Activated CD8-positive, alpha-beta memory T cell treated with anti-CD3 and anti-CD28 coated beads, Interleukin-2, amount 10 ng/mL, durations not matched to agents 7 days and 5 days (primary cell): ENCODE results near the gene WNT3. TPM values are rescaled to one million over a fixed set of nuclear protein-coding genes. Genes with fewer than 3 reads are reported as not detected.

Experiments used
- ATAC-seq: fragments of 150-1000 bp; cut with Tn5 transposase; one replicate; pipeline ENCODE4 v1.10.0; 2021; ENCODE audit warnings: moderate library complexity
- CTCF ChIA-PET: fragments of 350-600 bp; sonication (Branson Sonifier 250); formaldehyde crosslinking; loops from one replicate; lab custom pipeline; 2021; ENCODE audit warnings: antibody characterized with exemption; lab: Charles Lee
- DNase-seq: peaks from one replicate; pipeline ENCODE4 v3.0.0-alpha.2; 2020
- H3K27ac Mint-ChIP-seq: one replicate; pipeline ENCODE4 v1.8.0; 2021; ENCODE audit warnings: mild to moderate bottlenecking, mixed read lengths
- H3K27me3 Mint-ChIP-seq: one replicate; pipeline ENCODE4 v1.8.0; 2021; ENCODE audit warnings: mixed read lengths
- H3K36me3 Mint-ChIP-seq: one replicate; pipeline ENCODE4 v1.8.0; 2021; ENCODE audit warnings: mild to moderate bottlenecking, mixed read lengths
- H3K4me1 Mint-ChIP-seq: one replicate; pipeline ENCODE4 v1.8.0; 2021; ENCODE audit warnings: mixed read lengths
- H3K4me3 Mint-ChIP-seq: one replicate; pipeline ENCODE4 v1.8.0; 2021; ENCODE audit warnings: mild to moderate bottlenecking, moderate library complexity, mixed read lengths
- H3K9me3 Mint-ChIP-seq: one replicate; pipeline ENCODE4 v1.8.0; 2022; ENCODE audit warnings: low read depth, mixed read lengths
- total RNA-seq, 2 experiments: library from RNA; stranded (reverse); gene quantifications; one replicate each; pipeline ENCODE4 v1.2.3, GENCODE V29; 2021

The WNT3 gene
- total RNA-seq, 2 experiments from 2014 or later: not detected

GRCh38 chr17:46817151-46817900, 1.2 kb downstream of the WNT3 start:
- H3K27me3 Mint-ChIP-seq: peaks cover 92% of the 10 kb centered on the region
- CTCF ChIA-PET: no interaction called here
- H3K4me3 Mint-ChIP-seq: no peak overlapping the region
- no peak overlapping the region for H3K27ac Mint-ChIP-seq
- no peak for ATAC-seq
- H3K36me3 Mint-ChIP-seq: no peaks in the 10 kb centered on the region
- DNase-seq: no peak
- H3K9me3 Mint-ChIP-seq: no peaks in the 10 kb centered on the region
- H3K4me1 Mint-ChIP-seq: peaks cover 7% of the 10 kb centered on the region

- CTCF ChIA-PET: no interaction called here
- Mint-ChIP-seq H3K27me3 (peaks cover 77% of the 10 kb centered on the region), H3K4me3 (no peak overlapping the region)
These were observed 2.8 kb downstream of the WNT3 start for GRCh38 chr17:46815474-46816353.

GRCh38 chr17:46814446-46814845, 4.0 kb downstream of the WNT3 start:
- no peaks in the 10 kb centered on the region for H3K9me3 Mint-ChIP-seq
- H3K4me3 Mint-ChIP-seq: no peak overlapping the region

More at GRCh38 chr17:46815474-46816353, 2.8 kb downstream of the WNT3 start:
- DNase-seq: no peak
- no peaks in the 10 kb centered on the region for H3K36me3 Mint-ChIP-seq
- H3K9me3 Mint-ChIP-seq: no peaks in the 10 kb centered on the region
- no peak overlapping the region for H3K27ac Mint-ChIP-seq
- ATAC-seq: no peak
- H3K4me1 Mint-ChIP-seq: peaks cover 7% of the 10 kb centered on the region

GRCh38 chr17:46813920-46814319, 4.6 kb downstream of the WNT3 start:
- Mint-ChIP-seq H3K4me1 (peaks cover 4% of the 10 kb centered on the region), H3K27me3 (peaks cover 59% of the 10 kb centered on the region), H3K36me3 (no peaks in the 10 kb centered on the region), H3K27ac (no peak overlapping the region), H3K4me3 (no peak overlapping the region), H3K9me3 (no peaks in the 10 kb centered on the region)
- CTCF ChIA-PET: no interaction called here
- ATAC-seq (no peak), DNase-seq (no peak)

More at GRCh38 chr17:46814446-46814845, 4.0 kb downstream of the WNT3 start:
- DNase-seq (no peak), ATAC-seq (no peak)
- H3K27ac Mint-ChIP-seq: no peak overlapping the region
- CTCF ChIA-PET: no interaction called here
- H3K36me3 Mint-ChIP-seq: no peaks in the 10 kb centered on the region
- H3K27me3 Mint-ChIP-seq: peaks cover 64% of the 10 kb centered on the region
- H3K4me1 Mint-ChIP-seq: peaks cover 7% of the 10 kb centered on the region

- Mint-ChIP-seq H3K27me3 (peaks cover 50% of the 10 kb centered on the region), H3K36me3 (no peaks in the 10 kb centered on the region), H3K4me3 (no peak overlapping the region), H3K4me1 (peaks cover 2% of the 10 kb centered on the region), H3K9me3 (no peaks in the 10 kb centered on the region), H3K27ac (no peak overlapping the region)
- CTCF ChIA-PET: interaction anchor here (0.7 kb wide), 1 partner anchor 9 kb away, joined by 3 read pairs; no protein-coding TSS in a partner anchor
- DNase-seq: no peak
- ATAC-seq: no peak
These were observed 5.7 kb downstream of the WNT3 start for GRCh38 chr17:46812624-46813318.

- CTCF ChIA-PET: interaction anchor here (0.7 to 0.9 kb wide), 2 partner anchors 10 to 24 kb away, joined by 3 read pairs; no protein-coding TSS in a partner anchor
- H3K9me3 Mint-ChIP-seq: no peaks in the 10 kb centered on the region
- H3K27me3 Mint-ChIP-seq: peaks cover 43% of the 10 kb centered on the region
- DNase-seq (no peak), ATAC-seq (no peak)
- H3K27ac Mint-ChIP-seq: no peak overlapping the region
- no peaks in the 10 kb centered on the region for H3K36me3 Mint-ChIP-seq
- H3K4me3 Mint-ChIP-seq: no peak overlapping the region
- H3K4me1 Mint-ChIP-seq: no peaks in the 10 kb centered on the region
These were observed 6.4 kb downstream of the WNT3 start for GRCh38 chr17:46811978-46812583.

- Mint-ChIP-seq H3K27me3 (peaks cover 31% of the 10 kb centered on the region), H3K4me3 (no peak overlapping the region), H3K4me1 (no peaks in the 10 kb centered on the region), H3K27ac (no peak overlapping the region), H3K9me3 (no peaks in the 10 kb centered on the region), H3K36me3 (no peaks in the 10 kb centered on the region)
- ATAC-seq (no peak), DNase-seq (no peak)
- CTCF ChIA-PET: interaction anchor here (1.3 kb wide), 2 partner anchors 11 to 24 kb away, joined by 4 to 7 read pairs; no protein-coding TSS in a partner anchor
These were observed 7.7 kb downstream of the WNT3 start for GRCh38 chr17:46810837-46811236.

- Mint-ChIP-seq H3K27ac (no peak overlapping the region), H3K36me3 (no peaks in the 10 kb centered on the region), H3K27me3 (peaks cover 18% of the 10 kb centered on the region), H3K4me3 (no peak overlapping the region), H3K4me1 (no peaks in the 10 kb centered on the region), H3K9me3 (no peaks in the 10 kb centered on the region)
- CTCF ChIA-PET: interaction anchor here (0.7 kb wide), 1 partner anchor 41 kb away, joined by 3 read pairs; no protein-coding TSS in a partner anchor
- DNase-seq: no peak
- ATAC-seq: no peak
These were observed 9.4 kb downstream of the WNT3 start for GRCh38 chr17:46809110-46809571.

- Mint-ChIP-seq H3K27ac (no peak overlapping the region), H3K4me1 (no peaks in the 10 kb centered on the region), H3K9me3 (no peaks in the 10 kb centered on the region), H3K36me3 (no peaks in the 10 kb centered on the region), H3K4me3 (no peak overlapping the region), H3K27me3 (no peaks in the 10 kb centered on the region)
- no peak for DNase-seq
- ATAC-seq: no peak
- CTCF ChIA-PET: no interaction called here
These were observed 12.7 kb downstream of the WNT3 start for GRCh38 chr17:46805771-46806170.

GRCh38 chr17:46803544-46803943, 14.9 kb downstream of the WNT3 start:
- Mint-ChIP-seq H3K27ac (no peak overlapping the region), H3K4me1 (no peaks in the 10 kb centered on the region), H3K4me3 (no peak overlapping the region), H3K9me3 (no peaks in the 10 kb centered on the region), H3K36me3 (no peaks in the 10 kb centered on the region), H3K27me3 (no peaks in the 10 kb centered on the region)
- DNase-seq: no peak
- ATAC-seq: no peak
- CTCF ChIA-PET: no interaction called here

GRCh38 chr17:46802800-46803199, 15.7 kb downstream of the WNT3 start:
- CTCF ChIA-PET: no interaction called here
- Mint-ChIP-seq H3K4me1 (no peaks in the 10 kb centered on the region), H3K4me3 (no peak overlapping the region), H3K36me3 (no peaks in the 10 kb centered on the region), H3K9me3 (no peaks in the 10 kb centered on the region), H3K27ac (no peak overlapping the region), H3K27me3 (no peaks in the 10 kb centered on the region)
- ATAC-seq: no peak
- DNase-seq: no peak

- Mint-ChIP-seq H3K27me3 (peaks cover 5% of the 10 kb centered on the region), H3K36me3 (no peaks in the 10 kb centered on the region), H3K4me3 (no peak overlapping the region), H3K27ac (no peak overlapping the region), H3K4me1 (no peaks in the 10 kb centered on the region), H3K9me3 (no peaks in the 10 kb centered on the region)
- CTCF ChIA-PET: no interaction called here
- DNase-seq (no peak), ATAC-seq (no peak)
These were observed 17.9 kb downstream of the WNT3 start for GRCh38 chr17:46800573-46800972.
